Endometrial microvascular endothelial cells (primary cell): ENCODE data around the gene GDI1. TPM values are rescaled to one million over a fixed set of nuclear protein-coding genes. Genes with fewer than 3 reads are reported as not detected.

Source experiments
- in situ Hi-C: cut with HindIII; loops from 2 replicates; pipeline ENCODE4 v1.10.0; 2017; ENCODE audit warnings: low sequenced_read_pairs, low pct_unique_long_range_greater_than_20kb; ENCODE audit errors: inconsistent ontology term
- total RNA-seq: library from RNA; depleted of rRNA; stranded (reverse); fragments of >200 nt; gene quantifications from one replicate; pipeline ENCODE4 v1.2.3, GENCODE V29; 2015; ENCODE audit errors: inconsistent ontology term

The GDI1 gene
- total RNA-seq, 1 donor from 2014 or later: 110 TPM

DNA sequence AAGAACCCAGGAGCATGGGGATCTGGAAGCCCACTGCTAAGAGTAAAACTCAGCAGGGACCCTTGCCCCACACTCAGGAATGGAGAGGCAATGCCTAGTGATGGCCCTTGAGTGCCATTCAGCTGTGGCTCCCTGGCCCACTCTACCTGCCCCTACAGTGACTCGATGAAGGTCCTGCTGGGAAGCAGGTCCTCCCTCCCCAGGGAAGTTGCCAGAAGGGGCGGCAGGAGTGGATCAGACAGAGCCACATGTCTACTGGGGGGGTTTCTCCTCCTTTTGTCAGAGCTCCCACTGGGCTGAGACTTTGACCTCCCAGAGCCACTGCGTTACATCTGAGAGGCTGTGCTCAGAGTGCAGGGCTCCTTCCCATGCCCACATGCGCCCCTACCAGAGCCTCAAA is 52.2 kb downstream of the GDI1 start:
- in situ Hi-C loops: no loop called here

DNA sequence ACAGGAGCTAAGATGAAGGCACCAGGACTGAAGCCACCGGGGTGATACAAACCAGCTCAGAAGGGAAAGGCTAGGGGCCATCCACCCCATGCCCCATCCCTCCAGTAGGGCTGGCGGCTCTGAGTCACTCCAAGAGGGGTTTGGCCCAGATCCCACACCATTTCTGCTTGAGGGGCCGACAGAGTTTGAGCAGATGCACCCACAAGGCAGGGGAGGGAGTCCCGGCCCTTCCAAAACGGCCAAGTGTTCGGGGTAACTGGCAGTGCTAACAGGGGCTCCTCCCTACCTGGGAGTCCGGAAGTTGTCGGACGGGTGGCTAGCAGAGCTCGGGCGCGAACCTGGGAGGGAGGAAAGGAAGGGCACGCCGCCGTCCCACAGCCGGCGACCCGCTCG is 53.1 kb downstream of the GDI1 start:
- in situ Hi-C loops: no loop called here

DNA sequence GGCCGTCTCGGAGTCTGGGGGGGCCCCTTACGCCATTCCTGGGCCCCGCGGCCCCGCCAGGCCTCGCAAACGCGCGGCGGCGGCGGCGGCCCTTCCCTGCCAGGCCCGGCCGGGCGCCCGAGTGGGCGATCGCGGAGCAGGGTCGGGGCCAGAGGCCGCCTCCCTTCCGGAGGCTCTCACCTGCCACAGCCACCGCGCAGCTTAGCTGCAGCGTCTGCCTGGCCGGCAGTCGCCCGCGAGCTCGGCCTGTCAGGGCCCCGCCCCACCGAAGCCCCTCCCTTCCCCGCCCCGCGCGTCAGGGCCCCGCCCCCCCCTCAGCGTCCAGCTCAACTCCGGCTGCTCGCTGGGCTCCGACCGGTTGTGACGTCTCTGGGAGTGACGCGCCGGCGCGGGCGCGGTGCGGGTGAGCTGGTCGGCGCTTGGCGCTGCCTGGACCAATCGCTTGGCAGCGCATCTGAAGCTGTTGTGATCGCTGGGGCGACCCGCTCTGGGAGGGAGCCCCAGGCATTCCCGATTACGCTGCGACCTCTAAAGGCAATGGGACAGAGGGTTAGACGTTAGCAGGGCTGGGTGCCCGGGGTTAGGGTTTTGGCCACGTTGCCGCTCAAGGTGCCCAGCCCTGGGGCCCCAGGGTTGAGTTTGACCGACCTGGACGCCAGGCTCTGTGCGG is 53.6 kb downstream of the GDI1 start, which contains the start of gene SLC10A3:
Gene SLC10A3, minus strand, starts transcription at position 216 of the 670 bp plus-strand sequence. CDS start 1,689 bp downstream, outside the sequence.
- in situ Hi-C loops: no loop called here

Other genes starting within 250 kb of the GDI1 start
- gene OPN1MW2, start 217.4 kb upstream of the GDI1 start, total RNA-seq: not detected
- not detected for gene OPN1MW3, start 179.6 kb upstream of the GDI1 start, total RNA-seq
- gene TEX28, start 142.0 kb upstream of the GDI1 start, total RNA-seq: not detected
- gene TKTL1, start 141.4 kb upstream of the GDI1 start, total RNA-seq: not detected
- 1,820 TPM for gene FLNA, start 62.5 kb upstream of the GDI1 start, total RNA-seq
- 67.0 TPM for gene EMD, start 57.9 kb upstream of the GDI1 start, total RNA-seq
- 7,561 TPM for gene RPL10, start 38.8 kb upstream of the GDI1 start, total RNA-seq
- gene DNASE1L1, start 27.9 kb upstream of the GDI1 start, total RNA-seq: 138 TPM
- 36.1 TPM for gene TAFAZZIN, start 25.6 kb upstream of the GDI1 start, total RNA-seq
- gene ATP6AP1, start 8.5 kb upstream of the GDI1 start, total RNA-seq: 108 TPM
- gene FAM50A, start 7.0 kb downstream of the GDI1 start, total RNA-seq: 34.3 TPM
- gene PLXNA3, start 21.1 kb downstream of the GDI1 start, total RNA-seq: 8.9 TPM
- 30.1 TPM for gene LAGE3, start 42.1 kb downstream of the GDI1 start, total RNA-seq
- gene UBL4A, start 49.5 kb downstream of the GDI1 start, total RNA-seq: 59.1 TPM
- 33.6 TPM for gene SLC10A3, start 53.5 kb downstream of the GDI1 start, total RNA-seq
- gene FAM3A, start 79.1 kb downstream of the GDI1 start, total RNA-seq: 44.4 TPM
- 85.4 TPM for gene G6PD, start 109.7 kb downstream of the GDI1 start, total RNA-seq
- 27.7 TPM for gene IKBKG, start 110.5 kb downstream of the GDI1 start, total RNA-seq
- not detected for gene CTAG1A, start 148.0 kb downstream of the GDI1 start, total RNA-seq
- not detected for gene CTAG1B, start 182.1 kb downstream of the GDI1 start, total RNA-seq
- gene CTAG2, start 216.4 kb downstream of the GDI1 start, total RNA-seq: not detected